Measurements from ENCODE around the gene S100A7A.

- TF ChIP-seq CTCF (IDR thresholded peaks at IDR 0.05) (no peak), POLR2A (IDR thresholded peaks at IDR 0.05) (no peak)
These were observed 14.2 kb downstream of the S100A7A start for GRCh38 chr1:153430561-153430960.
